OCI-LY7 (cell line): ENCODE measurements around the gene FAM184B. TPM values are rescaled to one million over a fixed set of nuclear protein-coding genes. Genes with fewer than 3 reads are reported as not detected.

Experiments
- BruUV-seq: library from RNA; stranded (reverse); fragments of 400-500 nt; replicated peaks from 2 replicates; lab custom pipeline; 2021; lab: Mats Ljungman, UMichigan
- CTCF ChIA-PET: fragments of 300-600 bp; sonication (Branson Sonifier 250); formaldehyde crosslinking; loops from one replicate; lab custom pipeline; 2022; ENCODE audit warnings: antibody characterized with exemption; ENCODE audit not compliant: unreplicated experiment; lab: Charles Lee
- POLR2A ChIA-PET: fragments of 300-600 bp; sonication (Branson Sonifier 250); formaldehyde crosslinking; loops from one replicate; lab custom pipeline; 2022; ENCODE audit warnings: antibody characterized with exemption; lab: Charles Lee
- DNase-seq: peaks from one replicate; pipeline ENCODE4 v3.0.0-alpha.2; 2015; ENCODE audit warnings: low spot score
- H2AFZ ChIP-seq: fragments of 200-600 bp; sonication (generic), shearing (Covaris generic); 2 replicates; pipeline ENCODE4 v1.6.1; 2014; ENCODE audit warnings: mild to moderate bottlenecking, antibody characterized with exemption, low read length, moderate library complexity
- H3K27ac ChIP-seq: fragments of 200-600 bp; sonication (generic); 2 replicates; pipeline ENCODE4 v1.5.1; 2014; ENCODE audit warnings: mixed run types, low read depth, mild to moderate bottlenecking, moderate library complexity, low read length, inconsistent platforms; ENCODE audit not compliant: poor library complexity, severe bottlenecking
- H3K36me3 ChIP-seq: fragments of 200-600 bp; sonication (generic); 2 replicates; pipeline ENCODE4 v1.6.1; 2014; ENCODE audit warnings: mild to moderate bottlenecking, antibody characterized with exemption, low read length, moderate library complexity, mixed read lengths; ENCODE audit not compliant: insufficient read depth
- H3K4me1 ChIP-seq: fragments of 200-600 bp; sonication (generic); 2 replicates; pipeline ENCODE4 v1.5.1; 2014; ENCODE audit warnings: mild to moderate bottlenecking, low read length; ENCODE audit not compliant: insufficient read depth, poor library complexity, severe bottlenecking
- H3K4me2 ChIP-seq: fragments of 200-600 bp; sonication (generic); 2 replicates; pipeline ENCODE4 v1.6.1; 2014; ENCODE audit warnings: mild to moderate bottlenecking, low read length
- H3K4me3 ChIP-seq: fragments of 200-600 bp; sonication (generic); 2 replicates; pipeline ENCODE4 v1.5.1; 2014; ENCODE audit warnings: mild to moderate bottlenecking, low read depth, low read length; ENCODE audit not compliant: poor library complexity, severe bottlenecking
- H3K79me2 ChIP-seq: fragments of 200-600 bp; sonication (generic); 2 replicates; pipeline ENCODE4 v1.6.1; 2016; ENCODE audit warnings: low read depth, mild to moderate bottlenecking, low read length, moderate library complexity, mixed read lengths; ENCODE audit not compliant: insufficient read depth
- H3K9me2 ChIP-seq: fragments of 200-600 bp; sonication (generic); 2 replicates; pipeline ENCODE4 v1.6.1; 2016; ENCODE audit warnings: mild to moderate bottlenecking, low read length, mixed read lengths; ENCODE audit not compliant: insufficient read depth
- H3K9me3 ChIP-seq: fragments of 200-600 bp; sonication (generic); 2 replicates; pipeline ENCODE4 v1.6.1; 2014; ENCODE audit warnings: mild to moderate bottlenecking, mixed run types, low read length, mixed read lengths
- H4K20me1 ChIP-seq: fragments of 200-600 bp; sonication (generic); 2 replicates; pipeline ENCODE4 v1.6.1; 2014; ENCODE audit warnings: mild to moderate bottlenecking, antibody characterized with exemption, low read length, moderate library complexity, mixed read lengths; ENCODE audit not compliant: insufficient read depth
- EZH2phosphoT487 ChIP-seq: fragments of 200-600 bp; sonication (generic); IDR thresholded peaks from 2 replicates; pipeline ENCODE4 v1.6.1; 2018; ENCODE audit warnings: low read depth, borderline replicate concordance, mild to moderate bottlenecking, mixed run types, antibody characterized with exemption, low read length, moderate library complexity, mixed read lengths
- intact Hi-C: fragments of 100-400 bp; cut with micrococcal nuclease; formaldehyde crosslinking; loops from one replicate; pipeline ENCODE4 v1.10.0; 2022; ENCODE audit not compliant: unreplicated experiment
- total RNA-seq, 2 experiments: library from RNA; depleted of rRNA in 1 of 2; stranded (reverse); fragments of >200 nt in 1 of 2; shearing (Covaris generic) in 1 of 2; gene quantifications; 2 replicates each; pipeline ENCODE4 v1.2.3, GENCODE V29; 2014 to 2022
- TF ChIP-seq, protein P1 (sequence below): fragments of 200-600 bp; sonication (generic); conservative IDR thresholded peaks from 2 replicates; pipeline ENCODE4 v1.5.1; 2014; ENCODE audit warnings: mild to moderate bottlenecking, antibody characterized with exemption, low read length, moderate library complexity, mixed read lengths

FAM184B gene
- total RNA-seq, 2 experiments from 2014 or later = not detected

DNA sequence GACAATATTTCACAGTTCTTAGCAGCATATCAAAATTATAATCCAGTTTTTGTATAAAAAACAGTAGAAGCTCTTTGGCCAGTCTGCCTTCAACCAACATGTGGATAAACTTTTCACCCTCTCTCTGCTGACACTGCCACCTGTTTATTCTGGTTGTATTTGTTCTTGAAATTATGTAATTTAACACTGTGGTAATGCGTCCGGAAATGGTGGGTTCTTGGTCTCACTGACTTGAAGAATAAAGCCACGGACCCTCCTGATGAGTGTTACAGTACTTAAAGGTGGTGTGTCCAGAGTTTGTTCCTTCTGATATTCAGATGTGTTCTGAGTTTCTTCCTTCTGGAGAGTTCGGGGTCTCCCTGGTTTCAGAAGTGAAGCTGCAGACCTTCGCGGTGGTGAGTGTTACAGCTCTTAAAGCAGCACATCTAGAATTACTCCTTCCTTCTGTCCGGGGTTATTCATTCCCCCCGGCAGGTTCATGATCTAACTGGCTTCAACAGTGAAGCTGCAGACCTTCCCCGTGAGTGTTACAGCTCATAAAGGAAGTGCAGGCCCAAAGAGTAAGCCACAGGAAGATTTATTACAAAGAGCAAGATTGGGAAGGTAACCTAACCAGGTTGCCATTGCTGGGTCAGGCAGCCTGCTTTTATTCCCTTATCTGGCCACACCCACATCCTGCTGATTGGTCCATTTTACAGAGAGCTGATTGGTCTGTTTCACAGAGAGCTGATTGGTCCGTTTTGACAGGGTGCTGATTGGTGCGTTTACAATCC is 15.7 kb downstream of the FAM184B start:
- POLR2A ChIA-PET = no interaction called here
- H3K4me2 ChIP-seq = no peak overlapping the region
- H3K9me2 ChIP-seq = no peaks in the 10 kb centered on the region
- no TSS peak for BruUV-seq
- H3K79me2 ChIP-seq = no peaks in the 10 kb centered on the region
- CTCF ChIA-PET = no interaction called here
- no peaks in the 10 kb centered on the region for H4K20me1 ChIP-seq
- intact Hi-C loops = loop anchor here (10.0 kb wide), 1 partner anchor 829 kb away; no protein-coding TSS in a partner anchor
- H3K27ac ChIP-seq = no peak overlapping the region
- H3K4me3 ChIP-seq = no peak overlapping the region
- no peak for TF ChIP-seq EZH2phosphoT487
- TF ChIP-seq, protein P1, sequence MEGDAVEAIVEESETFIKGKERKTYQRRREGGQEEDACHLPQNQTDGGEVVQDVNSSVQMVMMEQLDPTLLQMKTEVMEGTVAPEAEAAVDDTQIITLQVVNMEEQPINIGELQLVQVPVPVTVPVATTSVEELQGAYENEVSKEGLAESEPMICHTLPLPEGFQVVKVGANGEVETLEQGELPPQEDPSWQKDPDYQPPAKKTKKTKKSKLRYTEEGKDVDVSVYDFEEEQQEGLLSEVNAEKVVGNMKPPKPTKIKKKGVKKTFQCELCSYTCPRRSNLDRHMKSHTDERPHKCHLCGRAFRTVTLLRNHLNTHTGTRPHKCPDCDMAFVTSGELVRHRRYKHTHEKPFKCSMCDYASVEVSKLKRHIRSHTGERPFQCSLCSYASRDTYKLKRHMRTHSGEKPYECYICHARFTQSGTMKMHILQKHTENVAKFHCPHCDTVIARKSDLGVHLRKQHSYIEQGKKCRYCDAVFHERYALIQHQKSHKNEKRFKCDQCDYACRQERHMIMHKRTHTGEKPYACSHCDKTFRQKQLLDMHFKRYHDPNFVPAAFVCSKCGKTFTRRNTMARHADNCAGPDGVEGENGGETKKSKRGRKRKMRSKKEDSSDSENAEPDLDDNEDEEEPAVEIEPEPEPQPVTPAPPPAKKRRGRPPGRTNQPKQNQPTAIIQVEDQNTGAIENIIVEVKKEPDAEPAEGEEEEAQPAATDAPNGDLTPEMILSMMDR = no peak
- H3K9me3 ChIP-seq = no peaks in the 10 kb centered on the region
- DNase-seq = no peak
- no peak overlapping the region for H2AFZ ChIP-seq
- no peaks in the 10 kb centered on the region for H3K36me3 ChIP-seq
- H3K4me1 ChIP-seq = no peaks in the 10 kb centered on the region

DNA sequence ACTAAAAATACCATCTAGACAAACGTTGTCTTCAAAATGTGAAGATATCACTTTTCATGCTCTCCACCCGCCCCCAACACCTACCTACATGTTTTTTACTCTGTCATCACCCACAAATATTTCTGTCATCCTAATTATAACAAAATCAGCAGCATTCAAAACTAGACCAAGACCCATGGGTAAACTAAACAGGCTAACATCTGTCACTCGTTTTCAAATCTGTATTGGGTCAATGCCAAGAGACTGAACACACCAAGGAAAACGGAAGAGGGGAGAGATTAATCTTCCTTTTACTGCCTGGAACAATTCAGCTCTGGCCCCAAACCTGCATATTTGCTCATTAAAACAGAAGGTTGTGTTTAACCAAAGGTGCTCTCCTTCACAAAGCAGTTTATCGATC is 17.5 kb downstream of the FAM184B start:
- Histone ChIP-seq H3K4me1 (no peaks in the 10 kb centered on the region), H3K79me2 (no peaks in the 10 kb centered on the region), H3K27ac (no peak overlapping the region), H3K4me3 (no peak overlapping the region), H3K9me3 (no peaks in the 10 kb centered on the region), H2AFZ (no peak overlapping the region), H3K4me2 (no peak overlapping the region), H4K20me1 (no peaks in the 10 kb centered on the region), H3K9me2 (no peaks in the 10 kb centered on the region), H3K36me3 (no peaks in the 10 kb centered on the region)
- no peak for DNase-seq
- TF ChIP-seq, protein P1 = no peak
- TF ChIP-seq EZH2phosphoT487 = no peak
- no TSS peak for BruUV-seq
- intact Hi-C loops = loop anchor here (10.0 kb wide), 1 partner anchor 831 kb away; no protein-coding TSS in a partner anchor
- ChIA-PET POLR2A (interaction anchor here (0.6 kb wide), 1 partner anchor 47 kb away, joined by 3 read pairs; no protein-coding TSS in a partner anchor), CTCF (no interaction called here)

DNA sequence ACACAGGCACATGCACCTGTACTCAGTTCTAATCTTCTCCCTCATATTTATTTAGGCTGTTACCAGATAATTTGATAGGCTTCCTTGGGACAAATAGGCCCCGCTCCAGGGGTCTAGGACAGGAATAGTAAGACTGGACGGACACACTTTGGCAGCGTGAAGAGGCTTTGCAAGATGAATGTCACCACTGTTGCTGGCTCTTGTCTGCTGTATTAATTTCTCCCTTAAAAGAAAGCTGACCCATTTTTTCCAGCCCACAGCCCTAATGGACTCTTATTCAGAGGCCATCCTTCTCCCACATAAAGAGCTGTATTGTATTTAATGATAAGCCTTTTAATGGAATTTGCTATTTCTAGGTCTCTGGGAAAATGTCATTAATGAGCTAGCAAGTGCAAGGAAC is 18.0 kb downstream of the FAM184B start:
- H3K27ac ChIP-seq = no peak overlapping the region

More for the DNA sequence above, 18.0 kb downstream of the FAM184B start:
- Histone ChIP-seq H3K9me2 (no peaks in the 10 kb centered on the region), H3K4me1 (no peaks in the 10 kb centered on the region), H4K20me1 (no peaks in the 10 kb centered on the region), H2AFZ (no peak overlapping the region), H3K79me2 (no peaks in the 10 kb centered on the region), H3K4me2 (no peak overlapping the region), H3K4me3 (no peak overlapping the region), H3K36me3 (no peaks in the 10 kb centered on the region), H3K9me3 (no peaks in the 10 kb centered on the region)
- ChIA-PET CTCF (no interaction called here), POLR2A (interaction anchor here (0.6 to 1.3 kb wide), 2 partner anchors 46 to 71 kb away, joined by 3 to 4 read pairs; no protein-coding TSS in a partner anchor)
- intact Hi-C loops = loop anchor here (10.0 kb wide), 1 partner anchor 831 kb away; no protein-coding TSS in a partner anchor
- no TSS peak for BruUV-seq
- no peak for DNase-seq
- TF ChIP-seq EZH2phosphoT487 = no peak
- TF ChIP-seq, protein P1 = no peak
